ENCODE measurements around the gene CDK5RAP3. TPM values are rescaled to one million over a fixed set of nuclear protein-coding genes. Genes with fewer than 3 reads are reported as not detected.
A peak's percentile ranks its signal among the peaks of the same experiment; 100 is the strongest.

The CDK5RAP3 gene
- total and polyA plus RNA-seq, 7 experiments from 2014 or later = 72.4 to 349 (median 259) TPM

GRCh38 chr17:48002266-48002915 is 31.5 kb downstream of the CDK5RAP3 start:
- ChIA-PET POLR2A (interaction anchor here (0.7 to 1.0 kb wide), 2 partner anchors 34 to 294 kb away, joined by 3 read pairs; no protein-coding TSS in a partner anchor), CTCF (interaction anchor here (0.8 kb wide), 1 partner anchor 78 kb away, joined by 3 read pairs; no protein-coding TSS in a partner anchor)
- intact Hi-C loops (cut with micrococcal nuclease) = no loop called here
- Histone ChIP-seq H3K27me3 (ENCODE audit: control insufficient read depth in 2 of 2, insufficient read depth in 2 of 2, low read length in 2 of 2) (no peaks in the 10 kb centered on the region), H3K9me3 (ENCODE audit: control insufficient read depth in 2 of 3, low read length in 3 of 3) (no peaks in the 10 kb centered on the region), H3K4me3 (ENCODE audit: low read length) (no peak overlapping the region), H3K4me1 (ENCODE audit: control insufficient read depth in 2 of 2, insufficient read depth in 2 of 2, low read length in 2 of 2) (no peaks in the 10 kb centered on the region), H3K27ac (ENCODE audit: low read depth, low read length) (no peak overlapping the region), H3K36me3 (ENCODE audit: control insufficient read depth in 2 of 3, insufficient read depth in 3 of 3, low read length in 3 of 3) (no peaks in the 10 kb centered on the region)
- Mint-ChIP-seq H3K27ac (no peak overlapping the region), H3K4me1 (peaks cover 0 to 23% (median 6%) of the 10 kb centered on the region in 7 donors), H3K36me3 (no peaks in the 10 kb centered on the region), H3K27me3 (peaks cover 13 to 25% (median 18%) of the 10 kb centered on the region in 5 donors), H3K4me3 (peak overlapping the region in 1 of 10 donors; percentile 47), H3K9me3 (no peaks in the 10 kb centered on the region)
- no peak for DNase-seq
- peak; percentile 67 for ATAC-seq

- H3K27me3 ChIP-seq (ENCODE audit: control insufficient read depth in 2 of 2, insufficient read depth in 2 of 2, low read length in 2 of 2) = no peaks in the 10 kb centered on the region
- H3K27ac ChIP-seq (ENCODE audit: low read depth, low read length) = no peak overlapping the region
- no peaks in the 10 kb centered on the region for H3K4me1 ChIP-seq (ENCODE audit: control insufficient read depth in 2 of 2, insufficient read depth in 2 of 2, low read length in 2 of 2)
- POLR2A ChIA-PET = no interaction called here
- Mint-ChIP-seq H3K27ac (no peak overlapping the region), H3K27me3 (peaks cover 14 to 25% (median 18%) of the 10 kb centered on the region in 5 donors), H3K36me3 (no peaks in the 10 kb centered on the region), H3K9me3 (no peaks in the 10 kb centered on the region), H3K4me1 (peaks cover 0 to 23% (median 6%) of the 10 kb centered on the region in 7 donors), H3K4me3 (no peak overlapping the region)
- no peak overlapping the region for H3K4me3 ChIP-seq (ENCODE audit: low read length)
- intact Hi-C loops (cut with micrococcal nuclease) = no loop called here
- no peak for DNase-seq
- no peaks in the 10 kb centered on the region for H3K9me3 ChIP-seq (ENCODE audit: control insufficient read depth in 2 of 3, low read length in 3 of 3)
- CTCF ChIA-PET = no interaction called here
- ATAC-seq = no peak
- H3K36me3 ChIP-seq (ENCODE audit: control insufficient read depth in 2 of 3, insufficient read depth in 3 of 3, low read length in 3 of 3) = no peaks in the 10 kb centered on the region
These were observed 32.1 kb downstream of the CDK5RAP3 start for GRCh38 chr17:48002916-48003416.

GRCh38 chr17:48003417-48004151 is 32.7 kb downstream of the CDK5RAP3 start:
- Mint-ChIP-seq H3K4me3 (no peak overlapping the region), H3K4me1 (peaks cover 0 to 23% (median 6%) of the 10 kb centered on the region in 7 donors), H3K27me3 (peaks cover 18 to 28% (median 22%) of the 10 kb centered on the region in 5 donors), H3K9me3 (no peaks in the 10 kb centered on the region), H3K27ac (no peak overlapping the region), H3K36me3 (no peaks in the 10 kb centered on the region)
- Histone ChIP-seq H3K36me3 (ENCODE audit: control insufficient read depth in 2 of 3, insufficient read depth in 3 of 3, low read length in 3 of 3) (no peaks in the 10 kb centered on the region), H3K27me3 (ENCODE audit: control insufficient read depth in 2 of 2, insufficient read depth in 2 of 2, low read length in 2 of 2) (no peaks in the 10 kb centered on the region), H3K4me3 (ENCODE audit: low read length) (no peak overlapping the region), H3K27ac (ENCODE audit: low read depth, low read length) (no peak overlapping the region), H3K9me3 (ENCODE audit: control insufficient read depth in 2 of 3, low read length in 3 of 3) (no peaks in the 10 kb centered on the region), H3K4me1 (ENCODE audit: control insufficient read depth in 2 of 2, insufficient read depth in 2 of 2, low read length in 2 of 2) (no peaks in the 10 kb centered on the region)
- POLR2A ChIA-PET = no interaction called here
- intact Hi-C loops (cut with micrococcal nuclease) = no loop called here
- DNase-seq (no peak), ATAC-seq (no peak)
- CTCF ChIA-PET = no interaction called here

- H3K36me3 Mint-ChIP-seq = no peaks in the 10 kb centered on the region
- no peaks in the 10 kb centered on the region for H3K9me3 Mint-ChIP-seq
- no peaks in the 10 kb centered on the region for H3K9me3 ChIP-seq (ENCODE audit: control insufficient read depth in 2 of 3, low read length in 3 of 3)
- H3K27me3 Mint-ChIP-seq = peaks cover 26 to 38% (median 31%) of the 10 kb centered on the region in 5 donors
- POLR2A ChIA-PET = no interaction called here
- CTCF ChIA-PET = no interaction called here
- H3K4me1 Mint-ChIP-seq = peaks cover 0 to 21% (median 0%) of the 10 kb centered on the region in 7 donors
- no peak overlapping the region for H3K4me3 ChIP-seq (ENCODE audit: low read length)
- H3K27me3 ChIP-seq (ENCODE audit: control insufficient read depth in 2 of 2, insufficient read depth in 2 of 2, low read length in 2 of 2) = no peaks in the 10 kb centered on the region
- H3K4me1 ChIP-seq (ENCODE audit: control insufficient read depth in 2 of 2, insufficient read depth in 2 of 2, low read length in 2 of 2) = no peaks in the 10 kb centered on the region
- no peak overlapping the region for H3K4me3 Mint-ChIP-seq
- DNase-seq (no peak), ATAC-seq (no peak)
- no peak overlapping the region for H3K27ac Mint-ChIP-seq
- no peak overlapping the region for H3K27ac ChIP-seq (ENCODE audit: low read depth, low read length)
- intact Hi-C loops (cut with micrococcal nuclease) = no loop called here
- H3K36me3 ChIP-seq (ENCODE audit: control insufficient read depth in 2 of 3, insufficient read depth in 3 of 3, low read length in 3 of 3) = no peaks in the 10 kb centered on the region
These were observed 34.1 kb downstream of the CDK5RAP3 start for GRCh38 chr17:48004983-48005382.

GRCh38 chr17:48006936-48007709 is 36.2 kb downstream of the CDK5RAP3 start:
- ChIA-PET CTCF (interaction anchor here (0.6 kb wide), 1 partner anchor 57 kb away, joined by 4 read pairs; no protein-coding TSS in a partner anchor), POLR2A (no interaction called here)
- H3K9me3 ChIP-seq (ENCODE audit: control insufficient read depth in 2 of 3, low read length in 3 of 3) = no peaks in the 10 kb centered on the region
- H3K4me1 ChIP-seq (ENCODE audit: control insufficient read depth in 2 of 2, insufficient read depth in 2 of 2, low read length in 2 of 2) = peaks cover 9% of the 10 kb centered on the region in 2 donors
- H3K36me3 ChIP-seq (ENCODE audit: control insufficient read depth in 2 of 3, insufficient read depth in 3 of 3, low read length in 3 of 3) = no peaks in the 10 kb centered on the region
- peaks cover 0 to 7% of the 10 kb centered on the region in 2 donors for H3K27me3 ChIP-seq (ENCODE audit: control insufficient read depth in 2 of 2, insufficient read depth in 2 of 2, low read length in 2 of 2)
- ATAC-seq = no peak
- no peak overlapping the region for H3K4me3 Mint-ChIP-seq
- no peaks in the 10 kb centered on the region for H3K36me3 Mint-ChIP-seq
- H3K27me3 Mint-ChIP-seq = peaks cover 36 to 59% (median 38%) of the 10 kb centered on the region in 5 donors
- H3K27ac ChIP-seq (ENCODE audit: low read depth, low read length) = no peak overlapping the region
- DNase-seq = no peak
- no peaks in the 10 kb centered on the region for H3K9me3 Mint-ChIP-seq
- no peak overlapping the region for H3K4me3 ChIP-seq (ENCODE audit: low read length)
- no peak overlapping the region for H3K27ac Mint-ChIP-seq
- intact Hi-C loops (cut with micrococcal nuclease) = no loop called here
- peaks cover 9 to 30% (median 10%) of the 10 kb centered on the region in 7 donors for H3K4me1 Mint-ChIP-seq

GRCh38 chr17:48010193-48010592 is 39.3 kb downstream of the CDK5RAP3 start:
- no peak for DNase-seq
- H3K27me3 Mint-ChIP-seq = peaks cover 50 to 73% (median 55%) of the 10 kb centered on the region in 5 donors
- ATAC-seq = no peak

More at GRCh38 chr17:48010193-48010592, 39.3 kb downstream of the CDK5RAP3 start:
- H3K4me1 ChIP-seq (ENCODE audit: control insufficient read depth in 2 of 2, insufficient read depth in 2 of 2, low read length in 2 of 2) = peaks cover 9% of the 10 kb centered on the region in 2 donors
- H3K27me3 ChIP-seq (ENCODE audit: control insufficient read depth in 2 of 2, insufficient read depth in 2 of 2, low read length in 2 of 2) = peaks cover 7 to 10% of the 10 kb centered on the region in 2 donors
- H3K9me3 ChIP-seq (ENCODE audit: control insufficient read depth in 2 of 3, low read length in 3 of 3) = no peaks in the 10 kb centered on the region
- no peak overlapping the region for H3K4me3 Mint-ChIP-seq
- intact Hi-C loops (cut with micrococcal nuclease) = loop anchor here in 1 of 2 donors (5.0 kb wide), 1 partner anchor 38 kb away; the partner anchor contains the start of gene CDK5RAP3
- H3K27ac ChIP-seq (ENCODE audit: low read depth, low read length) = no peak overlapping the region
- H3K4me1 Mint-ChIP-seq = peaks cover 9 to 21% (median 13%) of the 10 kb centered on the region in 7 donors
- H3K27ac Mint-ChIP-seq = no peak overlapping the region
- no peak overlapping the region for H3K4me3 ChIP-seq (ENCODE audit: low read length)
- no peaks in the 10 kb centered on the region for H3K36me3 Mint-ChIP-seq
- H3K9me3 Mint-ChIP-seq = no peaks in the 10 kb centered on the region
- no peaks in the 10 kb centered on the region for H3K36me3 ChIP-seq (ENCODE audit: control insufficient read depth in 2 of 3, insufficient read depth in 3 of 3, low read length in 3 of 3)
- ChIA-PET CTCF (no interaction called here), POLR2A (no interaction called here)
